H1 (cell line): ENCODE measurements around the gene SHROOM2. TPM values are rescaled to one million over a fixed set of nuclear protein-coding genes. Genes with fewer than 3 reads are reported as not detected.

Source experiments
- CTCF ChIA-PET: fragments of 300-600 bp; sonication (Branson Sonifier 250); formaldehyde crosslinking; loops from one replicate; lab custom pipeline; 2021; ENCODE audit not compliant: partially characterized antibody; lab: Charles Lee
- POLR2A ChIA-PET: fragments of 300-600 bp; sonication (Branson Sonifier 250); formaldehyde crosslinking; loops from one replicate; lab custom pipeline; 2021; ENCODE audit warnings: inconsistent platforms; ENCODE audit not compliant: partially characterized antibody; lab: Charles Lee
- DNase-seq, 2 experiments: peaks; one replicate each; pipeline versions ENCODE4 v3.0.0 to v3.0.0-alpha.2; 2010 to 2022; ENCODE audit warnings: low spot score in 2 of 2, low read depth in 1 of 2, mixed read lengths in 1 of 2
- FAIRE-seq: peaks from 2 replicates; lab custom pipeline; 2011; peaks lifted over from hg19 to GRCh38; lab: Jason Lieb, UNC
- H2AFZ ChIP-seq: 2 replicates; pipeline ENCODE4 v1.8.1; 2012; ENCODE audit warnings: low read length, inconsistent platforms
- H2AK5ac ChIP-seq: 2 replicates; pipeline ENCODE4 v1.6.1; 2013; ENCODE audit warnings: low read depth, low read length
- H2BK120ac ChIP-seq: replicated peaks from 2 replicates; pipeline ENCODE3; 2013; ENCODE audit warnings: low read depth, low read length, inconsistent platforms
- H2BK12ac ChIP-seq: 2 replicates; pipeline ENCODE4 v1.6.1; 2013; ENCODE audit warnings: low read depth, low read length
- H2BK15ac ChIP-seq: 2 replicates; pipeline ENCODE4 v1.6.1; 2013; ENCODE audit warnings: low read length
- H2BK20ac ChIP-seq: 2 replicates; pipeline ENCODE4 v1.6.1; 2013; ENCODE audit warnings: low read length
- H2BK5ac ChIP-seq: 2 replicates; pipeline ENCODE4 v1.6.1; 2013; ENCODE audit warnings: low read depth, low read length
- H3K14ac ChIP-seq: 2 replicates; pipeline ENCODE4 v1.6.1; 2013; ENCODE audit warnings: inconsistent platforms; ENCODE audit not compliant: insufficient read length
- H3K18ac ChIP-seq: 2 replicates; pipeline ENCODE4 v1.6.1; 2013; ENCODE audit warnings: low read length; ENCODE audit errors: extremely low read depth
- H3K23ac ChIP-seq: 2 replicates; pipeline ENCODE4 v1.6.1; 2013; ENCODE audit warnings: inconsistent platforms; ENCODE audit not compliant: insufficient read length
- H3K23me2 ChIP-seq: 2 replicates; pipeline ENCODE4 v1.6.1; 2013; ENCODE audit warnings: low read depth, low read length
- H3K27ac ChIP-seq: 2 replicates; pipeline ENCODE4 v1.6.1; 2011; ENCODE audit warnings: low read depth, low read length, inconsistent platforms
- H3K27me3 ChIP-seq, 4 experiments: replicated peaks in 1 of 4; 1 replicate in 1 of 4; 2 replicates in 3 of 4; pipeline versions ENCODE4 v1.6.1 to v1.8.1; 2011 to 2013; ENCODE audit warnings: low read length in 3 of 4, mild to moderate bottlenecking in 3 of 4, inconsistent platforms in 2 of 4, mixed read lengths in 2 of 4, moderate library complexity in 1 of 4; ENCODE audit not compliant: control insufficient read depth in 3 of 4, insufficient read depth in 3 of 4; ENCODE audit errors: extremely low read depth in 1 of 4
- H3K36me3 ChIP-seq, 4 experiments: 2 replicates each; pipeline versions ENCODE4 v1.6.1 to v1.8.1; 2011 to 2013; ENCODE audit warnings: mild to moderate bottlenecking in 4 of 4, low read length in 3 of 4, moderate library complexity in 2 of 4, control low read depth in 1 of 4, inconsistent platforms in 1 of 4; ENCODE audit not compliant: insufficient read depth in 4 of 4, control insufficient read depth in 2 of 4
- H3K4ac ChIP-seq: replicated peaks from 2 replicates; pipeline ENCODE3; 2013; ENCODE audit warnings: low read length, low read depth, mixed read lengths, inconsistent platforms; ENCODE audit not compliant: insufficient read length
- H3K4me1 ChIP-seq, 4 experiments: replicated peaks in 1 of 4; 1 replicate in 1 of 4; 2 replicates in 3 of 4; pipeline versions ENCODE4 v1.6.1 to v1.8.1; 2011 to 2013; ENCODE audit warnings: low read length in 3 of 4, inconsistent platforms in 2 of 4, mixed read lengths in 1 of 4; ENCODE audit not compliant: insufficient read depth in 4 of 4, control insufficient read depth in 3 of 4
- H3K4me2 ChIP-seq, 2 experiments: 2 replicates each; pipeline versions ENCODE4 v1.6.1 to v1.8.1; 2011 to 2013; ENCODE audit warnings: low read depth in 2 of 2, low read length in 2 of 2, control low read depth in 1 of 2, inconsistent platforms in 1 of 2, mild to moderate bottlenecking in 1 of 2; ENCODE audit not compliant: insufficient read depth in 1 of 2
- H3K4me3 ChIP-seq, 4 experiments: fragments of 200-600, 300-600 bp in 1 of 4; sonication (generic), shearing (Covaris generic), sonication (Bioruptor Twin) in 1 of 4; 2 replicates each; pipeline versions ENCODE4 v1.5.1 to v1.8.1; 2011 to 2016; ENCODE audit warnings: low read length in 4 of 4, low read depth in 3 of 4, control low read depth in 2 of 4, inconsistent platforms in 2 of 4, mild to moderate bottlenecking in 2 of 4, mixed read lengths in 1 of 4, moderate library complexity in 1 of 4; ENCODE audit not compliant: insufficient read depth in 2 of 4; ENCODE audit errors: extremely low read depth in 1 of 4
- H3K56ac ChIP-seq: replicated peaks from 2 replicates; pipeline ENCODE3; 2013; ENCODE audit warnings: low read depth, mild to moderate bottlenecking, mixed read lengths, low read length, inconsistent platforms; ENCODE audit not compliant: insufficient read length
- H3K79me1 ChIP-seq: 2 replicates; pipeline ENCODE4 v1.6.1; 2013; ENCODE audit warnings: low read depth, low read length, control low read depth
- H3K79me2 ChIP-seq, 2 experiments: 2 replicates each; pipeline versions ENCODE4 v1.6.1 to v1.8.1; 2012 to 2013; ENCODE audit warnings: low read length in 2 of 2, mild to moderate bottlenecking in 2 of 2, inconsistent platforms in 1 of 2; ENCODE audit not compliant: insufficient read depth in 2 of 2, control insufficient read depth in 1 of 2
- H3K9ac ChIP-seq, 4 experiments: replicated peaks in 1 of 4; 1 replicate in 1 of 4; 2 replicates in 3 of 4; pipeline versions ENCODE4 v1.6.1 to v1.8.1; 2011 to 2013; ENCODE audit warnings: low read depth in 3 of 4, low read length in 3 of 4, control low read depth in 2 of 4, mild to moderate bottlenecking in 2 of 4, moderate library complexity in 2 of 4, inconsistent platforms in 1 of 4; ENCODE audit errors: extremely low read depth in 1 of 4
- H3K9me3 ChIP-seq, 2 experiments: 2 replicates each; pipeline versions ENCODE4 v1.6.1 to v1.8.1; 2012 to 2013; ENCODE audit warnings: mild to moderate bottlenecking in 2 of 2, moderate library complexity in 2 of 2, control low read depth in 1 of 2, inconsistent platforms in 1 of 2, low read depth in 1 of 2, low read length in 1 of 2, mixed read lengths in 1 of 2; ENCODE audit not compliant: insufficient read depth in 2 of 2
- H4K20me1 ChIP-seq, 2 experiments: replicated peaks in 1 of 2; 2 replicates each; pipeline versions ENCODE3 to v1.8.1; 2011 to 2013; ENCODE audit warnings: inconsistent platforms in 2 of 2, low read length in 2 of 2, mild to moderate bottlenecking in 1 of 2; ENCODE audit not compliant: insufficient read depth in 2 of 2, control insufficient read depth in 1 of 2
- H4K5ac ChIP-seq: 2 replicates; pipeline ENCODE4 v1.6.1; 2013; ENCODE audit warnings: low read length, low read depth, mixed read lengths, inconsistent platforms; ENCODE audit not compliant: insufficient read length
- H4K8ac ChIP-seq: 2 replicates; pipeline ENCODE4 v1.8.0; 2013; ENCODE audit warnings: mild to moderate bottlenecking, moderate library complexity, low read length, inconsistent platforms; ENCODE audit not compliant: insufficient read depth; ENCODE audit errors: extremely low read depth
- H4K91ac ChIP-seq: replicated peaks from 2 replicates; pipeline ENCODE3; 2013; ENCODE audit warnings: low read length, mixed read lengths, inconsistent platforms; ENCODE audit not compliant: insufficient read length
- CREB1 ChIP-seq: IDR thresholded peaks from 2 replicates; pipeline ENCODE4 v1.6.1; 2012; ENCODE audit warnings: inconsistent platforms
- EP300 ChIP-seq, 2 experiments: IDR thresholded peaks; 1 replicate in 1 of 2; 2 replicates in 1 of 2; pipeline ENCODE4 v1.6.1; 2011 to 2012; ENCODE audit warnings: low read depth in 2 of 2, low read length in 2 of 2, mild to moderate bottlenecking in 2 of 2, borderline replicate concordance in 1 of 2, inconsistent platforms in 1 of 2, moderate library complexity in 1 of 2
- KDM4A ChIP-seq: IDR thresholded peaks from one replicate; pipeline ENCODE4 v1.7.1; 2012; ENCODE audit warnings: low read depth, mild to moderate bottlenecking, moderate library complexity, low read length, inconsistent platforms; ENCODE audit not compliant: severe bottlenecking
- SRF ChIP-seq: IDR thresholded peaks from 2 replicates; pipeline ENCODE4 v1.6.1; 2011; ENCODE audit warnings: mild to moderate bottlenecking, low read depth, low read length, moderate library complexity
- TBP ChIP-seq: IDR thresholded peaks from 2 replicates; pipeline ENCODE4 v1.6.1; 2011; ENCODE audit warnings: low read depth, low read length, improper control_type of control experiment
- TEAD4 ChIP-seq: IDR thresholded peaks from 2 replicates; pipeline ENCODE4 v1.6.1; 2012; ENCODE audit warnings: low read depth, low read length, inconsistent platforms, mixed read lengths
- WGBS, 2 experiments: shearing (Covaris generic) in 1 of 2; methylation state at CpG; one replicate each; pipeline versions ENCODE4 v1.1.6 to v1.1.7; 2013 to 2015; ENCODE audit warnings: low lambda C conversion rate in 2 of 2, mixed read lengths in 2 of 2, inconsistent platforms in 1 of 2, low coverage in 1 of 2, missing lambda C conversion rate in 1 of 2; ENCODE audit not compliant: insufficient replicate concordance in 2 of 2, insufficient coverage in 1 of 2, insufficient read length in 1 of 2; ENCODE audit errors: extremely low coverage in 1 of 2, missing lambda C conversion rate in 1 of 2; 5-methylcytosine and 5-hydroxymethylcytosine counted together
- polyA plus RNA-seq, 7 experiments: library from polyadenylated mRNA; depleted of rRNA in 3 of 7; stranded (reverse) in 5 of 7; unstranded in 2 of 7; fragments of >200 nt in 5 of 7; fragments of 200-250 nt in 2 of 7; gene quantifications; 1 replicate in 5 of 7; 2 replicates in 1 of 7; 4 replicates in 1 of 7; pipeline versions ENCODE4 v1.2.1 to v1.2.3, GENCODE V29; 2011 to 2013; ENCODE audit warnings: missing spikeins in 2 of 7, mixed read lengths in 2 of 7
- total RNA-seq: library from RNA; stranded (reverse); fragmentation: NEBNext Ultra II Directional; extraction: Animal tissue kit (Norgen Biotek cat#: 25700); gene quantifications from 2 replicates; pipeline ENCODE4 v1.2.1, GENCODE V29; 2021
- TF ChIP-seq, protein P1 (sequence below): IDR thresholded peaks from 2 replicates; pipeline ENCODE4 v1.6.1; 2012; ENCODE audit warnings: low read length, inconsistent platforms

The SHROOM2 gene
- total and polyA plus RNA-seq, 2 of the 8 experiments (the other 6 are each of a cell fraction or from before 2014, with no cell fraction given): 3.4 to 14.2 TPM

DNA sequence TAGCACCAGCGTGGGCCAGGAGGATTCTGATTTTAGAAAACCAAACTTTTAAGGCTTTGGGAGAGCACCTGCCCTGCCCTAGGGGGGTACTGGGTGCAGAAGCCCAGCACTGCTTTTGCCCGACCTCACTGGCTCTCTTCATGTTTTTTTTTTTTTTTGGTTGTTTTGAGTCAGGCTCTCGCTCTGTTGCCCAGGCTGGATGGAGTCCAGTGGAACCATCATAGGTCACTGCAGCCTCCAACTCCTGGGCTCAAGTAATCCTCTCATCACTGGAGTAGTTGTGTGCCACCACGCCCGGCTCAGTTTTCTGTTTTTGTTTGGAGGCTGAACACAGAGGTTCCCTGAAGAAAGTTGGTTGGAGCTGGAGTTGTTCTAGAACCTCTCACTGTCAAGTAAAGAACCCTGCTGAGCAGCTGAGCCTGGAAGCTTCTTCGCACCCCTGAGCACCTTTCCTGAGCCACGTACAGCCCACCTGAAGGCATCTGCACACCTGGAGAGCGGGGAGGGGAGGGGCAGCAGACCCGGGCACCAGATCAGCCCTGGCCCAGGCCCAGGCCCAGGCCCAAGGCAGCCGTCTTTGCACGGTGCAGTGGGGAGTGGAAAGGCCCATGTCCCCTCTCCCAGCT, 49.5 kb downstream of the SHROOM2 start:
- no peak for FAIRE-seq

More for the DNA sequence above, 49.5 kb downstream of the SHROOM2 start:
- ChIA-PET CTCF (interaction anchor here (0.9 kb wide), 1 partner anchor 13 kb away, joined by 3 read pairs; no protein-coding TSS in a partner anchor), POLR2A (no interaction called here)
- Histone ChIP-seq H2BK15ac (no peak overlapping the region), H3K23ac (no peak overlapping the region), H2BK5ac (no peak overlapping the region), H4K91ac (no peak overlapping the region), H3K9ac (no peak overlapping the region), H3K4me1 (peaks cover 1 to 15% (median 5%) of the 10 kb centered on the region in 4 experiments), H2AFZ (no peak overlapping the region), H2BK12ac (no peak overlapping the region), H2BK20ac (no peak overlapping the region), H4K20me1 (peaks cover 4 to 7% of the 10 kb centered on the region in 2 experiments), H3K27me3 (no peaks in the 10 kb centered on the region), H3K36me3 (no peaks in the 10 kb centered on the region), H3K4me3 (no peak overlapping the region), H2BK120ac (no peak overlapping the region), H4K8ac (no peak overlapping the region), H4K5ac (no peak overlapping the region), H2AK5ac (no peak overlapping the region), H3K79me2 (peaks cover 0 to 51% of the 10 kb centered on the region in 2 experiments; a peak in 2 of 4 replicates), H3K18ac (no peak overlapping the region), H3K4ac (no peak overlapping the region), H3K23me2 (no peaks in the 10 kb centered on the region), H3K9me3 (no peaks in the 10 kb centered on the region)
- no peak for DNase-seq
- 95% methylated on average over 8 of the region's 11 CpGs; no CpG with 5 or more reads in 1 of the 2 experiments for WGBS, 2 experiments
- TF ChIP-seq KDM4A (no peak), CREB1 (no peak), TEAD4 (no peak), SRF (no peak), TBP (no peak), EP300 (IDR thresholded peaks at IDR 0.05; ENCODE audit: borderline replicate concordance in 1 of 2, low read depth in 2 of 2, low read length in 2 of 2) (no peak)
- TF ChIP-seq, protein P1, sequence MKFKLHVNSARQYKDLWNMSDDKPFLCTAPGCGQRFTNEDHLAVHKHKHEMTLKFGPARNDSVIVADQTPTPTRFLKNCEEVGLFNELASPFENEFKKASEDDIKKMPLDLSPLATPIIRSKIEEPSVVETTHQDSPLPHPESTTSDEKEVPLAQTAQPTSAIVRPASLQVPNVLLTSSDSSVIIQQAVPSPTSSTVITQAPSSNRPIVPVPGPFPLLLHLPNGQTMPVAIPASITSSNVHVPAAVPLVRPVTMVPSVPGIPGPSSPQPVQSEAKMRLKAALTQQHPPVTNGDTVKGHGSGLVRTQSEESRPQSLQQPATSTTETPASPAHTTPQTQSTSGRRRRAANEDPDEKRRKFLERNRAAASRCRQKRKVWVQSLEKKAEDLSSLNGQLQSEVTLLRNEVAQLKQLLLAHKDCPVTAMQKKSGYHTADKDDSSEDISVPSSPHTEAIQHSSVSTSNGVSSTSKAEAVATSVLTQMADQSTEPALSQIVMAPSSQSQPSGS: no peak
- TF ChIP-seq, all 59 proteins: peak for 0
- H3K79me1 ChIP-seq: no peaks in the 10 kb centered on the region; the same call in 1 of the 2 replicates
- no peak overlapping the region for H3K56ac ChIP-seq
- H3K27ac ChIP-seq: no peak overlapping the region
- H3K14ac ChIP-seq: no peak overlapping the region
- H3K4me2 ChIP-seq: no peak overlapping the region
